Thoracic aorta (tissue), 2 donors: Measurements from ENCODE around the gene MEP1B. TPM values are rescaled to one million over a fixed set of nuclear protein-coding genes. Genes with fewer than 3 reads are reported as not detected.

Experiments
- ATAC-seq: fragments of 150-250 bp; one replicate; pipeline ENCODE4 v1.8.0; 2017; ENCODE audit warnings: low read depth; ENCODE audit not compliant: insufficient number of reproducible peaks, low FRiP score
- DNase-seq: peaks from one replicate; pipeline ENCODE4 v3.0.0-alpha.2; 2020; ENCODE audit warnings: low spot score
- H3K27ac ChIP-seq, 2 donors: fragments of 200-600 bp; sonication (generic); 1 replicate in 1 of 2; 2 replicates in 1 of 2; pipeline ENCODE4 v1.5.1; 2016; ENCODE audit warnings: mild to moderate bottlenecking in 2 of 2, moderate library complexity in 2 of 2
- H3K27me3 ChIP-seq: fragments of 200-600 bp; sonication (generic); replicated peaks from 2 replicates; pipeline ENCODE4 v1.6.0; 2016; ENCODE audit warnings: mild to moderate bottlenecking; ENCODE audit not compliant: insufficient read depth
- H3K36me3 ChIP-seq: fragments of 200-600 bp; sonication (generic); one replicate; pipeline ENCODE4 v1.5.1; 2016
- H3K4me1 ChIP-seq, 2 donors: fragments of 200-600 bp; sonication (generic); 1 replicate in 1 of 2; 2 replicates in 1 of 2; pipeline versions ENCODE4 v1.5.1 to v1.6.0; 2016; ENCODE audit warnings: low read depth in 2 of 2, mild to moderate bottlenecking in 1 of 2; ENCODE audit not compliant: control insufficient read depth in 1 of 2
- H3K4me3 ChIP-seq: fragments of 200-600 bp; sonication (generic); 2 replicates; pipeline ENCODE4 v1.5.1; 2016; ENCODE audit warnings: mild to moderate bottlenecking
- H3K9me3 ChIP-seq: fragments of 200-600 bp; sonication (generic); 2 replicates; pipeline ENCODE4 v1.5.1; 2016
- CTCF ChIP-seq: fragments of 200-600 bp; sonication (generic); IDR thresholded peaks from one replicate; pipeline ENCODE4 v1.5.1; 2019; ENCODE audit warnings: antibody characterized with exemption
- total RNA-seq, 2 donors: library from RNA; depleted of rRNA; stranded (reverse); fragments of >200 nt; gene quantifications; one replicate each; pipeline versions ENCODE4 v1.1.0 to v1.2.3, GENCODE V29; 2016

Gene MEP1B
- total RNA-seq, 2 donors from 2014 or later, result not detected

GRCh38 chr18:32195881-32196815 lies 6.3 kb downstream of the MEP1B start:
- Histone ChIP-seq H3K36me3 (no peaks in the 10 kb centered on the region), H3K27ac (no peak overlapping the region), H3K4me3 (no peak overlapping the region), H3K9me3 (no peaks in the 10 kb centered on the region), H3K27me3 (no peaks in the 10 kb centered on the region), H3K4me1 (no peaks in the 10 kb centered on the region)
- TF ChIP-seq CTCF, result no peak
- ATAC-seq, result no peak
- DNase-seq, result no peak

- Histone ChIP-seq H3K27ac (no peak overlapping the region), H3K27me3 (no peaks in the 10 kb centered on the region), H3K9me3 (no peaks in the 10 kb centered on the region), H3K4me3 (no peak overlapping the region), H3K4me1 (no peaks in the 10 kb centered on the region), H3K36me3 (no peaks in the 10 kb centered on the region)
- no peak for TF ChIP-seq CTCF
- DNase-seq (no peak), ATAC-seq (no peak)
These were observed 10.9 kb downstream of the MEP1B start for GRCh38 chr18:32200766-32201165.

GRCh38 chr18:32201948-32202672 lies 12.3 kb downstream of the MEP1B start:
- Histone ChIP-seq H3K4me3 (no peak overlapping the region), H3K27me3 (no peaks in the 10 kb centered on the region), H3K4me1 (no peaks in the 10 kb centered on the region), H3K36me3 (no peaks in the 10 kb centered on the region), H3K27ac (no peak overlapping the region), H3K9me3 (no peaks in the 10 kb centered on the region)
- TF ChIP-seq CTCF, result no peak
- DNase-seq (no peak), ATAC-seq (no peak)

GRCh38 chr18:32208023-32208422 lies 18.2 kb downstream of the MEP1B start:
- Histone ChIP-seq H3K27ac (no peak overlapping the region), H3K27me3 (no peaks in the 10 kb centered on the region), H3K36me3 (no peaks in the 10 kb centered on the region), H3K4me1 (peaks cover 0 to 4% of the 10 kb centered on the region in 2 donors), H3K4me3 (no peak overlapping the region), H3K9me3 (no peaks in the 10 kb centered on the region)
- TF ChIP-seq CTCF, result no peak
- DNase-seq, result no peak
- ATAC-seq, result no peak

GRCh38 chr18:32208577-32208976 lies 18.7 kb downstream of the MEP1B start:
- Histone ChIP-seq H3K36me3 (no peaks in the 10 kb centered on the region), H3K4me1 (peaks cover 0 to 4% of the 10 kb centered on the region in 2 donors)
- ATAC-seq, result no peak

More at GRCh38 chr18:32208577-32208976, 18.7 kb downstream of the MEP1B start:
- Histone ChIP-seq H3K27ac (no peak overlapping the region), H3K4me3 (no peak overlapping the region), H3K9me3 (no peaks in the 10 kb centered on the region), H3K27me3 (no peaks in the 10 kb centered on the region)
- no peak for TF ChIP-seq CTCF
- DNase-seq, result no peak
